Measurements from ENCODE around the gene DIAPH3.
A peak's percentile ranks its signal among the peaks of the same experiment; 100 is the strongest.
"Not testable (repeated sequence)": the region's sequence is repeated elsewhere in the genome, so short reads cannot be mapped to it uniquely, and the experiment has no call there.

DIAPH3 gene, protein sequence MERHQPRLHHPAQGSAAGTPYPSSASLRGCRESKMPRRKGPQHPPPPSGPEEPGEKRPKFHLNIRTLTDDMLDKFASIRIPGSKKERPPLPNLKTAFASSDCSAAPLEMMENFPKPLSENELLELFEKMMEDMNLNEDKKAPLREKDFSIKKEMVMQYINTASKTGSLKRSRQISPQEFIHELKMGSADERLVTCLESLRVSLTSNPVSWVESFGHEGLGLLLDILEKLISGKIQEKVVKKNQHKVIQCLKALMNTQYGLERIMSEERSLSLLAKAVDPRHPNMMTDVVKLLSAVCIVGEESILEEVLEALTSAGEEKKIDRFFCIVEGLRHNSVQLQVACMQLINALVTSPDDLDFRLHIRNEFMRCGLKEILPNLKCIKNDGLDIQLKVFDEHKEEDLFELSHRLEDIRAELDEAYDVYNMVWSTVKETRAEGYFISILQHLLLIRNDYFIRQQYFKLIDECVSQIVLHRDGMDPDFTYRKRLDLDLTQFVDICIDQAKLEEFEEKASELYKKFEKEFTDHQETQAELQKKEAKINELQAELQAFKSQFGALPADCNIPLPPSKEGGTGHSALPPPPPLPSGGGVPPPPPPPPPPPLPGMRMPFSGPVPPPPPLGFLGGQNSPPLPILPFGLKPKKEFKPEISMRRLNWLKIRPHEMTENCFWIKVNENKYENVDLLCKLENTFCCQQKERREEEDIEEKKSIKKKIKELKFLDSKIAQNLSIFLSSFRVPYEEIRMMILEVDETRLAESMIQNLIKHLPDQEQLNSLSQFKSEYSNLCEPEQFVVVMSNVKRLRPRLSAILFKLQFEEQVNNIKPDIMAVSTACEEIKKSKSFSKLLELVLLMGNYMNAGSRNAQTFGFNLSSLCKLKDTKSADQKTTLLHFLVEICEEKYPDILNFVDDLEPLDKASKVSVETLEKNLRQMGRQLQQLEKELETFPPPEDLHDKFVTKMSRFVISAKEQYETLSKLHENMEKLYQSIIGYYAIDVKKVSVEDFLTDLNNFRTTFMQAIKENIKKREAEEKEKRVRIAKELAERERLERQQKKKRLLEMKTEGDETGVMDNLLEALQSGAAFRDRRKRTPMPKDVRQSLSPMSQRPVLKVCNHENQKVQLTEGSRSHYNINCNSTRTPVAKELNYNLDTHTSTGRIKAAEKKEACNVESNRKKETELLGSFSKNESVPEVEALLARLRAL

DNA sequence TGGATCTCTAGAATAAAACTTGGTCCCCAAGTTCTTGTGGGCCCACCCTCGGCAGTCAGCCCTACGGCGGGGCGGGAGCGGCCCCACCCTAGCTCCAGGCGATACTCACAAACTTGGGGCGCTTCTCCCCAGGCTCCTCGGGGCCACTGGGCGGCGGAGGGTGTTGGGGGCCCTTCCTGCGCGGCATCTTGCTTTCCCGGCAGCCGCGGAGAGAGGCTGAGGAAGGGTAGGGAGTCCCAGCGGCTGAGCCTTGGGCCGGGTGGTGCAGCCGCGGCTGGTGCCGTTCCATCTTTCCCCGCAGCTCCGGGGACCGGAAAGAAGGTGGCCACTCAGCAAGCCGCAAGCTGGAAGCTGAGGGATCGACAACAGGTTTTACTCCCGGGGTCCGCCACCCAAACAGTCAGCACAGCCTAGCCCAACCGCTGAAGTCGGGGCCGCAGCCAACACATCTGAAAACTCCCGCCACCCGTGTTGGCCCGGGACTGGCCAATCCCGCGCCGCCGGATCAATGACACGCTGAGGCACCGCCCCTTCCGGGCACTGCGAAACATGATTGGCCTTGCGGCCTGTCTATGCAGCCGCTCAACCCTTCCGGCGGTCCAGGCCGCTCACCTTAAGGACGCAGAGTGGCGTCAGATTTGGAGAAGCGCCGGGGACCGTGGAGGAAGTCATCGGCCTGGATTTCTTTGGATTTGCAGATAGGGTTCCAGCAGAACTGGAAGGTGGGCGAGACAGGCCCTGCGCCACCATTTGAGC, at the start of gene DIAPH3:
Gene DIAPH3, minus strand, starts transcription at position 451 of the 756 bp plus-strand sequence. Its CDS starts 162 bp downstream, at position 289.
- peak; percentile 87 to 93 for DNase-seq (ENCODE audit: low read depth in 2 of 2)

DNA sequence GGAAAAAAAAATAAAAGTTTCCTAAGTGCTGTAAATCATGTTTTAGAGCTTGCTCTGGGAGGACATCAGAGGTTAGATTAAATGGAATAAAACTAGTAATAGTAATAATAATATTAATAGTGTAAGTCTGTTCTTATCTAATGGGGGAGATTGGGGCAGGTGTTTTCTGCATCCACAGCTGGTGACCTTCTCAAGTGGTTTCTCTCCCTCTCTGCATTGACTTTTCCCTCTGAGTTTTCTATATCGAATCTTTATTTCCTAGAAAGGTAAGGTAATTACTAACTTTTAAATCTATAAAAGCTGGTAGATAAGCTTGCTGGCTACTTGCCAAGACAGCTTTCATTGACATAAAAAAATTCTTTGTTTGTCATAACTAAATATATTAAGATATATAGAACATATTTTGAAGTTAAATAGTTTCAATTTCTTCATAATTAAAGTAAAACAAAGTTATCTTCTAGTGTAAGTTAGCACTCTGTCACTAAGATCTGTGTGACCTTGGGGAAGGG, 49.6 kb upstream of the DIAPH3 start:
- DNase-seq (ENCODE audit: low read depth in 2 of 2) = no peak

DNA sequence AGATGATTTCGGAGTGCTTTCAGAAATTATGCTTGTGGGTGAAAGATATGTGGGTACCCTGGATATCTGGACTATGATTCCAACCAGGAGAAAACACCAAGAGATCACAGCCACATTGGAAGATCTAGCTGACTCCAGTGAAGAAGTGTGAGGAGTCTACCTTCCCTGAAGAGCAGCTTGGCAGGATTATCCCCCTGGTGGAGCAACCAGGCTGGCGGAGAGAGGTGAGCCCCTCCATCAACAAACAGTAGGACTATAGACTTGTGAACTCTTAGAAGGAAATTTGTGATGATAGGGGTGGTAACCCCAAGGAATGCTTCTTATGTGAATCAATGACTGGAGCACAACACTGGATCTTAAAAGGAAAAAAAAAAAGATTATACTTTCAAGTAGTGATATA, 47.8 kb upstream of the DIAPH3 start:
- no peak for DNase-seq (ENCODE audit: low read depth in 2 of 2)

DNA sequence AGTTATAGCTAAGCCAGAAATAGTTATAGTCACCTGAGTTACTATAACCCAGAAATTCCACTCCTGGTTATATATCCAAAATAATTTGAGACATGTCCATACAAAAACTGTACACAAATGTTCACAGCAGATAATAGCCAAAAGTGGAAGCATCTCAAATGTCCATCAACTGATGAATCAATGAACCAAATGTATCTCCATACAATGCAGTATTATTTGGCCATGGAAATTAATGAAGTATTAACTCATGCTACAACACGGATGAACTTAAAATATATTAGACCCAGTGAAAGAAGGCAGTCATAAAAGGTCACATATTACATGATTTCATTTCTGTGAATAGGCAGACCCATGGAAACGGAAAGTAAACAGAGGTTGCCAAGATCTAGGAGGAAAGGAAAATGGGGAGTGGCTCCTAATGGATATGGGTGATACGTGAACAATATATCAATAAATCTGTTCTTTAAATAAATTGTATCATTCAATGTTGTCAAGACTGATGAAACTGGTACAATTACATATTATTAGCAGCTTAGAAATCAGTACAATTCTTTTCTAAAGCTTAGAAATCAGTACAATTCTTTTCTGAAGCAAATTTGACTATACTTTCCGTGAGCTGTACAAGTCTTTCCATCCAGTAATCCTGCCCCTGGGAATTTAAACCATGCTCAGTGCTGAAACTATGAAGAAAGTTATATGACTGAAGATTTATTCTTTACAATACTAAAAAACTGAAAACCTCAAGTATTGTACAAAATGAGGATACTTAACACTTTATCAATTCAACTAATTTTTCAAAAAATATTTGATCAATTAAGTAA, 47.0 kb upstream of the DIAPH3 start:
- no peak for DNase-seq (ENCODE audit: low read depth in 2 of 2)

DNA sequence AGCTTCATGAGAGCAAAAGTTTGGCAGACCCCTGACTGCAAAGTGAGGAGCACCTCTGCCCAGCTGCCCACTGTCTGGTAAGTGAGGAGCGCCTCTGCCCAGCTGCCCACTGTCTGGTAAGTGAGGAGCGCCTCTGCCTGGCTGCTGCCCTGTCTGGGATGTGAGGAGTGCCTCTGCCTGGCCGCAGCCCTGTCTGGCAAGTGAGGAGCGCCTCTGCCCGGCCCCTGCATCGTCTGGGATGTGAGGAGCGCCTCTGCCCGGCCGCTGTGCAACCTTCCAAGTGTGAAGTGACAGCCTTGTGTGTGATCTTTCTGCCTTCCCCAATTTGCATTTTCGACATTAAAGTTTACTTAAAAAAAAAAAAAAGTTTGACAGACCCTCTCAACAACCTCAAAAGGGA, 41.8 kb upstream of the DIAPH3 start:
- DNase-seq (ENCODE audit: low read depth in 2 of 2) = not testable (repeated sequence)

DNA sequence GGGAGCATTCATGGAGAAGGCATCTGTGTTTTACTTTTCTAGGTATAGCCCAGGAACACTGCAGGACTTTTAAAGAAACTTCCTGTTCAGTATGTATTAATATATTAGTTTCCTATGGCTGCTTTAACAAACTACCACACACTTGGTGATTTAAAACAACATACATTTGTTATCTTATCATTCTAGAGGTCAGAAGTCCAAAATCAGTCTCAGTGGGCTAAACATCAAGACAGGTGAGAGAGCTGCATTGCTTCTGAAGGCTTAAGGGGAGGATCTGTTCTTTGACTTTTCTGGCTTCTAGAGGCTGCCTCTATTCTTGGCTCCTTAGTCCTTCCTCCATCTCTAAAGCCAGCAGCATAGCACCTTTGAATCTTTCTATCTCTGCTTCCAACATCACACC, 37.6 kb upstream of the DIAPH3 start:
- DNase-seq (ENCODE audit: low read depth in 2 of 2) = no peak

DNA sequence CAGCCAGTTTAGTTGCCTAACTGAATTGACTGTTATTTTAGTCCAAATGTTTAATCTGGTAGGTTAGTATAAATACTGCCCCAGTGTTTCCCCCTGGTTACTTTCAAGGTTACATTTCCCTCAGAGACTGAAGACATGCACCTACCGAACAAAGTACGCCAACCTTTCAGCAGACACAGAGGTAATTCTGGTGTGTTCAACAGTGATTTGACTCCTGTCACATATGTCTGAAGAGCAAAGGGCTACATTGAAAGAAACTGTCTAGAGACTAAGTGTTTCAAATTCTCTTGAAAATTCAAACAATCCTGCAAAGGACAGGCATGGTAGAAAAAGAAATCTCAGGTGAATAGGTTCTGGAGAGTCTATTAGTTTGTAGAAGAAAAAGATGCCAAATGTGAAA, 32.2 kb upstream of the DIAPH3 start:
- DNase-seq (ENCODE audit: low read depth in 2 of 2) = not testable (repeated sequence)

DNA sequence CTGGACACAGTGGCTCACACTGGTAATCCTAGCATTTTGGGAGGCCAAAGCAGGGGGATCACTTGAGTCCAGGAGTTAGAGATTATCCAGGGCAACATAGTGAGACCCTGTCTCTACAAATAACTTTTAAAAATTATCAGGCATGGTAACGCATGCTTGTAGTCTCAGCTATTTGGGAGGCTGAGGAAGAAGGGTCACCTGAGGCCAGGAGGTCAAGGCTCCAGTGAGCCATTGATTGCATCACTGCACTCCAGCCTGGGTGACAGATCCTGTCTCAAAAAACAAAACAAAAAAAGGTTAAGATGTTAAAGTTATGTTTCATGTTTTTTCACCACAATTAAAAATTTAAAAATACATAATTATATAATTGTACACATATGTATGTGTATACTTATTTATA, 19.2 kb upstream of the DIAPH3 start:
- no peak for DNase-seq (ENCODE audit: low read depth in 2 of 2)

DNA sequence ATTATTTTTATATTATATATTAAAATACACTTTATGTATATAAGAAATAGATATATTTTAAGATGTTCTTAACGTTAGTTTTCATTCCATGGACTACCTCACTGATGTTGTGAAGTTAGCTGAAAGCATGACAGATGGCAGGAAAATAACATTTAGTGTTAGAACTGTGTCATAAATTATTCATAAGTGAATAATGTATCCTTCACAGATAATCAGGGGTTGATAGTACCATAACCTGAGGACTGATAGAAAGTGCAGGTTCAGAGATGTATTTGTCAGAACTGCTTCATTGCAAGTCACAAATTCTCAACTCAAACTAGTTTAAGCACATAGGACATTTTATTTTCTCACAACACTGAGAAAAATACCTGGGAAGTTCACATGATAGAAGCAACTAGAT, 14.6 kb upstream of the DIAPH3 start:
- no peak for DNase-seq (ENCODE audit: low read depth in 2 of 2)

DNA sequence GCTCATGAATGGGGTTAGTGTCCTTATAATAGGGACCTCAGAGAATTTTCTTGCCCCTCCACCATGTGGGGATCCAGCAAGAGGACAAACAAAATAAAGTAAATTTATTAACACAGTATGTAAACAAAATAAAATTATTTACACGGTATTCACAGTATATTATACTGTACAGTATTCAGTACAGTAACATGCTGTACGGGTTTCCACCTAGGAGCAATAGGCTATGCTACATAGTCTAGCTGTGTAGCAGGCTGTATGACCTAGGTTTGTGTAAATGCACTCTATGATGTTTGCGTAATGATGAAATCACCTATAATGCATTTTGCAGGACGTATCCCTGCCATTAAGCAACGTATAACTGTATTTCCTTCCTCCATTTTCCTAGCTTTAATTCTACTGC, 11.8 kb upstream of the DIAPH3 start:
- DNase-seq (ENCODE audit: low read depth in 2 of 2) = no peak

DNA sequence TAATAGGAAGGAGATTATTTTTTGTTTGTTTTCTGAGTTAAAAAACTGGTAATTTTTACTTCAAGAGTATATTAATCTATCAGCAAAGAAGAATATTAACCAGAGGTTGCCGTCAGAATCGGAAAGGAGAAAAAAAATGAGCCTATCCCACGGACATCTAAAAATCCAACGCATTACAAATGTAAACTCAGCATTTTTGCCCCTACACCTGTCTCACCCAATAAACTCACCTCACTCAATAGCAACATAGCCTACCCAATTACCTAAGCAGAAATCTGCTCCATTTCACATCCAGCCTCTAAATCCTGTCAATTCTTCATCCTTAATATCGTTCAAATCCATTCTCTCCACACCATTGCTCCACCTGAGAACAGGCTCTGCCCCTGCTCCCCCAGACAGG, 10.4 kb upstream of the DIAPH3 start:
- no peak for DNase-seq (ENCODE audit: low read depth in 2 of 2)

DNA sequence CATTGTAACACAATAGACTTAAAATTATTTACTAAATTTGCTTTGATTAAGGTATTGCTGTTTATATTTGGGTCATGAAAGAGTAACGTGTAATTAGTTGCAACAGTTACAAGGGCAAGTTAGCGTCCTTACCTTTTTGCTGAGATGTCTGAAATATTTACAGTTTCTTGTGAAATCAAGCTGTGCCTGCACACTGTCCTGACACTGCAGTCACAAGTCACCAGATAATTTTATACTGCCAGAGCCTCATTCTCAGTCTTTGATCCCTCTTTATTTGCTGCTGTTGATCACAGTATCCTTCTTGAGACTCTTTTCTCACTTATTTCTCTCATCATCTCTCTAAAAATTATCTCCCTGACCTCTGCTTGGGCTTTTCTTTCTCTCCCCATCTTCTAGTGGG, 8.4 kb upstream of the DIAPH3 start:
- DNase-seq (ENCODE audit: low read depth in 2 of 2) = no peak

DNA sequence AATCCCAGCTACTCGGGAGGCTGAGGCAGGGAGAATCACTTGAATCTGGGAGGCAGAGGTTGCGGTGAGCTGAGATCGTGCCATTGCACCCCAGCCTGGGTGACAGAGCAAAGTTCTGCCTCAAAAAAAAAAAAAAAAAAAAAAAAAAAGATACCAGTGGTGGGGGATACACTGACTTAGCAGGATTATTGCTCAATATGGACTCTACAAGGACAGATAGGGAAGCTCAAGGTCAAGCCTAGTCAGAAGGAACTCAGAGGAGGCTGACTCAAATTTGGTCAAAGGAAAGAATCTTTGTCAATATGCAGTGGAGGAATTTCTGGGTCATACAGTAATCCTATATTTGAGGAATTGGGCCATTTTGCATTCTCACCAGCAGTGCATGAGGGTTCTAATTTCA, 6.7 kb upstream of the DIAPH3 start:
- no peak for DNase-seq (ENCODE audit: low read depth in 2 of 2)

DNA sequence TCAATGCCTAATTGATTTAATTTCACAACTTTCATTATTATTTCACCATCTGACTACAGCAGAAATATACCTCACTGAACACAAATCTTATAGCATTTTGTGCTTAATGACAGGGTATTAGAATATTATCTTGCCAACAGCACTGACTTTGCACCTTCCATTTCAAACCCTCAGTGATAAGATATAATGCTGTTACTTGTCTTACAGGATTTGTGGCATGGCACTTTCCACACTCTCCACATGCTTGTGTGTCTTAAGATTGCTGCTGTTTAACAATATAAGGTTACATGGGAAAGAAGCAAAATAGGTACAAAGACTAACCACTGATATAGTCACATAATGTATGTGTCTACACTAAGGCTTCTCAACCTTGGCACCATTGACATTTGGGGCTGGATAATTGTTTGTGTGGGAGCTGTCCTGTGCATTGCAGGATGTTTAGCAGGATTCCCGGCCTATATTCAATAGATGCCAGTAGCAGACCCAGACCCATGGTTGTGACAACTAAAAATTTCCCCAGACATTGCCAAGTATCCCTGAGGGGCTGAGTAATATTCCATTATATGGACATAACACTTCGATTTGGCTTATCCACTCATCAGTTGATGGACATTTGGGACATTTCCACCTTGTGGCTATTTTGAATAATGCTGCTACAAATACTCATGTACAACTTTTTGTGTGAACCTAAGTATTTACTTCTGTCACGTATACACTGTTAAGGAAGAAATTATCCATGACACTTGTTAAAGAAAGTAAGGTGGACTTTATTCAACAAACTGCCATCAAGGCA, 5.7 kb upstream of the DIAPH3 start:
- DNase-seq (ENCODE audit: low read depth in 2 of 2) = no peak

DNA sequence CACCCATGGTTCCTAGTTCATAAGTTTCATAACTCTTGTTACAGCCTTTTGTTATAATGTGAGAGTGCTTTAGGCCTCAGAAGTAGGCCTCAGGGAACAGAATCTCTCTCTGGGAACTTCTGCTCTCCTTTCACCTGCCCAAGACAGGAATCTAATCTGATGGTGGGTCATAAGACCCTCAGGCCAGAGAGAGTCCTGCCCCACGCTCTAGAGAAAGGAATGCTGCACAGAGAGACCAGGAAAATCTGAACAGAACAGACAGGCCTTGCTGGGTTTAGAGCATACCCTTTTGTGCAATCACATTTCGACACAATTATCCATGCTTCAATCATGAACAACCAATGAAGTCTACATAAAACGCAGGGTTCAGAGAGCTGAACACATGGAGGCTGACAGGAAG, 3.4 kb upstream of the DIAPH3 start:
- DNase-seq (ENCODE audit: low read depth in 2 of 2) = no peak

DNA sequence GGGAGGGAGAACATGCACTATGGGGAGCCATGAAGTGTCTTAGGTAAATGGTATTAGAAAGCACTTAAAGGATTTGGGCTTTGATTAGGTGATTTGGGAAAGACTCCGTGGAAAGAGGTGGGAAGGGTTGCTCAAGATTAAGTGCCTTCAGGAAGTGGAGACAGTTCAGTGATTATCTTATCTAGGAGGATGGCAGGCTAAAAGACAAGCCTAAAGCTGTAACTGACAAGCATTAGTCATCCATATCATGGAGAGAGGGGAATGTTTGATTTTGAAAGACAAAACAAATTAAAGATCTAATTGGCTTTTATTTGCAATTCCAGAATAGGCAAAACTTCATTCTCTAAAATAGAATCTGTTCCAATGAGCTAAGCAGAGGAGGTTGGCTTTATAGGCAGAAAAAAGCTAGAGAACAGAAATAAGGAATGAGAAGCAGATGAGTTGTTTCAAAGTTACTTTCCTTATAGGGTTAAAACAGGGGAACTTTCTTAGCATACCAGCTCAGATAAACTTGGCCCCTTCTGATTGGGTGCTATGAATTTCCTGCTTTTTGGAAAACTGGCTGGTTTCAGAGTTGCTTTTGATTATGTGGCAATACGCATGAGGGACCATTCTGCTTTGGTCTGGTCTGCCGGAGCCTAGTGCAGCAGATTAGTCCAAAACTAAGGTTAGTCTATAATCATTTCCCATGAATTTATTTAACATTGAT, 1.8 kb upstream of the DIAPH3 start:
- DNase-seq (ENCODE audit: low read depth in 2 of 2) = no peak

DNA sequence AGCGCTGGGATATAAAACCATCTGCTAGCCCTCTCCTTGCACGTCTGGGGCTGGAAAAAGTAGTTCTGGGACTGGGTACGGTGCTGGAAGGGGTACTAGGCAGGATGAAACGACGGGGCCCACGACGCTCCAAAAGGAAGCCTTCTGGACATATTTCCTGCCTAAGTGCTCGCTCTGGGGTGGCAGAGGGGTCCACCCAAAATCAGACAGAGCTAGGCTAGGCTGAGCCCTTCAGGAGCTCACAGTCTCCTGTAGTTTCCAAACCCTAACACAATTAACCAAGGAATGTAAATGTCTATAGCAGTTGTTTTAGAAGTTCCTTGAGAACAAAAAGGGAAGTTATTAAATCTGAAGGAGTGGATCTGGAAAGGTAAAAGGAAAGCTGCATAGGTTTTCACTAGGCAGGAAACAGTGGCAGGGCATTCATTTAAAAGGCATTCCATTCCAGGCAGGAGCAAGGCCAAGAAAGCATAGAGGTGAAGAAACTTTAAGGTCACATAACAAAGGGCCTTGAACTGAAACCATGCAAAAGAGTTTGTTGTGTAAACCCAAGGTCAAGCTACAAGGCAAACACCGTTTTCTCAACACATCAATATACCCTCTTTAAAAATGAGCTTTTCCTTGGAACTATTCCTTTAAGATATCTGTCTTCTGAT, 634 bp upstream of the DIAPH3 start:
- no peak for DNase-seq (ENCODE audit: low read depth in 2 of 2)

DNA sequence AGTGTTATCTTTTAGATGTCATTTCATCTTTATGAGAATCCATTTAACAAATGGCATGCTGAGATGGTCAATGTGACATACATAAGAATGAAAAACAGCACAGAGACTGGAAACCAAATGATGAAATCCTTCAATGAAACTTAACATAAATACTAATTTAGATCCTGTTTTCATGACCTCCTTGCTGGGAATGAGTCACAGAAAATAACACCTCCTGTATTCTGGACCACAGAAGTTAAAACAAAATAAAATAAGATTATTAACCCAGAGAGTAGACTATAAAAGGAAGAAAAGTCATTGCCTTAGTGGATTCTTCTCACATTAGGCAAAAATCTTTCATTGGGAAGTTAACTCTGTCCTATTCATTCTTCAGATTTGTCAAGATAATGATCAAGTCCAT, 1.6 kb downstream of the DIAPH3 start:
- no peak for DNase-seq (ENCODE audit: low read depth in 2 of 2)
